Psoas muscle (tissue), 8 donors: ENCODE results near the gene CAMK1D. TPM values are rescaled to one million over a fixed set of nuclear protein-coding genes. Genes with fewer than 3 reads are reported as not detected.

Experiments used
- ATAC-seq, 4 donors: fragments of 200-7000 bp; cut with Tn5 transposase; one replicate each; pipeline ENCODE4 v1.9.1; 2020; ENCODE audit warnings: moderate library complexity in 3 of 4, mild to moderate bottlenecking in 2 of 4
- DNase-seq, 2 donors: peaks; one replicate each; pipeline ENCODE4 v3.0.0-alpha.2; 2020
- H3K27ac ChIP-seq: fragments of 200-600 bp; one replicate; pipeline ENCODE4 v1.8.0; 2022
- H3K27me3 ChIP-seq, 3 donors: fragments of 200-600 bp in 1 of 3; one replicate each; pipeline versions ENCODE4 v1.6.1 to v1.8.0; 2013 to 2022; ENCODE audit warnings: low read length in 2 of 3, mild to moderate bottlenecking in 2 of 3, moderate library complexity in 1 of 3; ENCODE audit not compliant: insufficient read depth in 3 of 3
- H3K36me3 ChIP-seq, 2 donors: fragments of 200-600 bp in 1 of 2; one replicate each; pipeline versions ENCODE4 v1.6.1 to v1.8.0; 2013 to 2022; ENCODE audit warnings: low read depth in 1 of 2, mild to moderate bottlenecking in 1 of 2, moderate library complexity in 1 of 2; ENCODE audit not compliant: insufficient read depth in 1 of 2
- H3K4me1 ChIP-seq: fragments of 200-600 bp; one replicate; pipeline ENCODE4 v1.8.0; 2022
- H3K4me3 ChIP-seq: fragments of 200-600 bp; one replicate; pipeline ENCODE4 v1.8.0; 2022; ENCODE audit warnings: mild to moderate bottlenecking
- H3K9me3 ChIP-seq: fragments of 200-600 bp; one replicate; pipeline ENCODE4 v1.8.0; 2022
- CTCF ChIP-seq: fragments of 200-600 bp; IDR thresholded peaks from one replicate; pipeline ENCODE4 v1.8.0; 2022; ENCODE audit warnings: antibody characterized with exemption
- WGBS, 3 donors: extraction: QIAGEN DNeasy Blood & Tissue Kit; methylation state at CpG; one replicate each; pipeline versions ENCODE4 v1.1.6 to v1.1.7; 2013; 5-methylcytosine and 5-hydroxymethylcytosine counted together
- intact Hi-C, 2 donors: fragments of 100-400 bp; cut with DNase I; formaldehyde crosslinking; loops; one replicate each; pipeline versions ENCODE4 v1.11.0 to v1.14.2; 2022
- polyA plus RNA-seq, 3 donors: library from polyadenylated mRNA; stranded (reverse); fragments of 200-250 nt; gene quantifications; one replicate each; pipeline ENCODE4 v1.2.3, GENCODE V29; 2013
- total RNA-seq, 4 donors: library from RNA; stranded (reverse); fragmentation: NEBNext Ultra II Directional in 2 of 4; extraction: Animal tissue kit (Norgen Biotek cat#: 25700) in 2 of 4; gene quantifications; one replicate each; pipeline versions ENCODE4 v1.2.1 to v1.2.4, GENCODE V29; 2021 to 2023
- donor health status: healthy with polysubstance abuse.
- donor health status: DM: no; HTN: no; CAD: no; lungs with moderate emphysema.
- donor health status: Bipolar disorder and iron deficiency.
- donor health status: healthy.
- donor health status: DM: yes; HTN: yes; CAD: no.
- donor health status: DM: no; HTN: no; CAD: no.
- donor health status: DM: no; HTN: no; CAD: no.
- donor health status: DM: yes; HTN: yes; CAD: no.

CAMK1D gene
- total and polyA plus RNA-seq, 7 donors, result 0.39 to 1.8 (median 0.53) TPM

- H3K4me1 ChIP-seq, result no peaks in the 10 kb centered on the region
- H3K27me3 ChIP-seq, result no peaks in the 10 kb centered on the region
- intact Hi-C loops, result no loop called here
Observed at GRCh38 chr10:12592967-12593366, 243.6 kb downstream of the CAMK1D start.

GRCh38 chr10:12594448-12594944 lies 245.1 kb downstream of the CAMK1D start:
- H3K27me3 ChIP-seq, result no peaks in the 10 kb centered on the region
- TF ChIP-seq CTCF, result no peak
- no peak overlapping the region for H3K4me3 ChIP-seq
- 68 to 73% (median 69%) methylated on average over 8 of the region's 8 CpGs for WGBS, 3 donors
- no peak overlapping the region for H3K27ac ChIP-seq
- intact Hi-C loops, result no loop called here
- H3K4me1 ChIP-seq, result no peaks in the 10 kb centered on the region
- no peaks in the 10 kb centered on the region for H3K36me3 ChIP-seq
- no peak for ATAC-seq
- DNase-seq, result no peak
- H3K9me3 ChIP-seq, result no peaks in the 10 kb centered on the region

More at GRCh38 chr10:12592967-12593366, 243.6 kb downstream of the CAMK1D start:
- no peak for TF ChIP-seq CTCF
- Histone ChIP-seq H3K36me3 (no peaks in the 10 kb centered on the region), H3K4me3 (no peak overlapping the region), H3K27ac (no peak overlapping the region), H3K9me3 (no peaks in the 10 kb centered on the region)
- no peak for ATAC-seq
- WGBS, 3 donors, result 75 to 84% (median 80%) methylated on average over 5 of the region's 5 CpGs
- no peak for DNase-seq

- H3K27me3 ChIP-seq, result no peaks in the 10 kb centered on the region
- H3K36me3 ChIP-seq, result no peaks in the 10 kb centered on the region
- DNase-seq, result no peak
- no peaks in the 10 kb centered on the region for H3K4me1 ChIP-seq
- no peaks in the 10 kb centered on the region for H3K9me3 ChIP-seq
- no peak overlapping the region for H3K4me3 ChIP-seq
- no peak for TF ChIP-seq CTCF
- ATAC-seq, result no peak
- WGBS, 3 donors, result 90 to 97% (median 94%) methylated on average over 2 of the region's 2 CpGs
- no peak overlapping the region for H3K27ac ChIP-seq
- intact Hi-C loops, result no loop called here
Observed at GRCh38 chr10:12595936-12596576, 246.7 kb downstream of the CAMK1D start.

- Histone ChIP-seq H3K36me3 (no peaks in the 10 kb centered on the region), H3K9me3 (no peaks in the 10 kb centered on the region), H3K27me3 (no peaks in the 10 kb centered on the region), H3K27ac (no peak overlapping the region), H3K4me3 (no peak overlapping the region), H3K4me1 (no peaks in the 10 kb centered on the region)
- intact Hi-C loops, result no loop called here
- WGBS, 3 donors, result 85 to 91% (median 85%) methylated on average over 6 of the region's 6 CpGs
- no peak for ATAC-seq
- no peak for DNase-seq
- no peak for TF ChIP-seq CTCF
Observed at GRCh38 chr10:12597176-12597575, 247.8 kb downstream of the CAMK1D start.
